Tibial nerve (tissue), 4 donors: ENCODE measurements around the gene BYSL. TPM values are rescaled to one million over a fixed set of nuclear protein-coding genes. Genes with fewer than 3 reads are reported as not detected.

Experiments used
- DNase-seq, 2 donors: peaks; one replicate each; pipeline ENCODE4 v3.0.0-alpha.2; 2019; ENCODE audit warnings: low spot score in 2 of 2
- H3K27ac ChIP-seq, 4 donors: fragments of 200-600 bp; sonication (generic) in 3 of 4; one replicate each; pipeline ENCODE4 v1.5.1; 2017 to 2019; ENCODE audit warnings: mild to moderate bottlenecking in 1 of 4
- H3K27me3 ChIP-seq, 2 donors: fragments of 200-600 bp; sonication (generic) in 1 of 2; one replicate each; pipeline versions ENCODE4 v1.5.1 to v1.6.0; 2017 to 2019
- H3K36me3 ChIP-seq, 3 donors: fragments of 200-600 bp; sonication (generic); one replicate each; pipeline ENCODE4 v1.5.1; 2018 to 2019
- H3K4me1 ChIP-seq, 4 donors: fragments of 200-600 bp; sonication (generic) in 3 of 4; one replicate each; pipeline ENCODE4 v1.5.1; 2017 to 2019
- H3K4me3 ChIP-seq, 4 donors: fragments of 200-600 bp; sonication (generic) in 3 of 4; one replicate each; pipeline ENCODE4 v1.5.1; 2017 to 2019; ENCODE audit warnings: mild to moderate bottlenecking in 1 of 4, moderate library complexity in 1 of 4
- H3K9me3 ChIP-seq, 4 donors: fragments of 200-600 bp; sonication (generic) in 3 of 4; one replicate each; pipeline ENCODE4 v1.5.1; 2017 to 2019
- CTCF ChIP-seq, 5 experiments: fragments of 200-600 bp in 3 of 5; fragments of 450-650 bp in 2 of 5; sonication (generic) in 3 of 5; IDR thresholded peaks; one replicate each; pipeline ENCODE4 v1.5.1; 2016 to 2019; ENCODE audit warnings: antibody characterized with exemption in 5 of 5, mild to moderate bottlenecking in 3 of 5, moderate library complexity in 2 of 5
- EP300 ChIP-seq, 2 donors: sonication (generic); formaldehyde crosslinking; IDR thresholded peaks; one replicate each; pipeline ENCODE4 v1.6.1; 2017; ENCODE audit warnings: antibody characterized with exemption in 2 of 2, mild to moderate bottlenecking in 1 of 2
- POLR2A ChIP-seq, 2 donors: fragments of 450-650 bp; IDR thresholded peaks; one replicate each; pipeline ENCODE4 v1.6.1; 2017; ENCODE audit warnings: antibody characterized with exemption in 2 of 2, mild to moderate bottlenecking in 2 of 2, moderate library complexity in 2 of 2
- WGBS, 2 donors: methylation state at CpG; one replicate each; pipeline ENCODE4 v1.1.5; 2018; 5-methylcytosine and 5-hydroxymethylcytosine counted together
- total RNA-seq, 4 donors: library from RNA; depleted of rRNA; stranded (reverse); fragments of >200 nt; gene quantifications; one replicate each; pipeline ENCODE4 v1.1.0, GENCODE V29; 2016

Gene BYSL
- total RNA-seq, 4 donors from 2014 or later, result 9.2 to 13.3 (median 12.8) TPM

DNA sequence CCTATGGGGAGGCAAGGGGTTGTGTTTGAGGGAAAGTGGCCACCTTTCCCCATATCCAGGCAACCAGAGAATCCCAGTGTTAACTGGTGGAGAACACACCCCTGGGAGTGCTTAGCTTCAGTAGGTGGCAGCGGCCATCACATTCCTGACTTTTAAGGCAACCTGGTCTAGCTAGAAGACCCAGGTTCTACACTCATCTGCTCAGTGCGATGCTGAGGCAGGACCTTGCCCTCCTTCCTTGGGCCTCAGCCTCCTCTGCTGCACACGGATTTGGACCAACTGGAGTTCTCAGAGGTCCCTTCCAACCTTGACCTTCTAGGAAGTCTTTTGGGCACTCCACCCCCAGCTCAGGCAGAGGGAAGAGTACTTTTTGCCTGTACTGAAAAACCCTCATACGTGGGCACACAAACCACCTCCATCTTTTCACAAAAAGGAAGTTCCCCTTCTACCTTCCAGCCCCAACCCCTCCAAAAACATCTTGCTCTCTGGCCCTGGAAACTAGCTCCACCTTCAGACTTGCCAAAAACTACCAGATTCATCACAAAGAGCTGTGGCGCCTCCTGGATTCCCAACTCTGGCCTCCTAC, 17.4 kb downstream of the BYSL start:
- Histone ChIP-seq H3K27ac (peak overlapping the region; percentile 41 to 92 (median 82)), H3K4me3 (peak overlapping the region in 1 of 4 donors; percentile 89), H3K27me3 (no peaks in the 10 kb centered on the region), H3K36me3 (peaks cover 0 to 38% (median 15%) of the 10 kb centered on the region in 3 donors), H3K9me3 (no peaks in the 10 kb centered on the region), H3K4me1 (peaks cover 0 to 71% (median 35%) of the 10 kb centered on the region in 4 donors)
- 52 to 58% methylated on average over 5 of the region's 5 CpGs for WGBS, 2 donors
- no peak for DNase-seq
- TF ChIP-seq POLR2A (IDR thresholded peaks at IDR 0.05) (no peak), EP300 (IDR thresholded peaks at IDR 0.05) (no peak), CTCF (IDR thresholded peaks at IDR 0.05) (no peak)

GRCh38 chr6:41939176-41939847, 18.0 kb downstream of the BYSL start:
- Histone ChIP-seq H3K27me3 (no peaks in the 10 kb centered on the region), H3K9me3 (no peaks in the 10 kb centered on the region), H3K4me1 (peaks cover 0 to 71% (median 35%) of the 10 kb centered on the region in 4 donors), H3K27ac (peak overlapping the region; percentile 41 to 92 (median 82)), H3K4me3 (peak overlapping the region in 1 of 4 donors; percentile 89), H3K36me3 (peaks cover 0 to 32% (median 15%) of the 10 kb centered on the region in 3 donors)
- TF ChIP-seq POLR2A (IDR thresholded peaks at IDR 0.05) (no peak), EP300 (IDR thresholded peaks at IDR 0.05) (no peak), CTCF (IDR thresholded peaks at IDR 0.05) (no peak)
- 28 to 30% methylated on average over 10 to 11 of the region's 11 CpGs for WGBS, 2 donors
- no peak for DNase-seq

DNA sequence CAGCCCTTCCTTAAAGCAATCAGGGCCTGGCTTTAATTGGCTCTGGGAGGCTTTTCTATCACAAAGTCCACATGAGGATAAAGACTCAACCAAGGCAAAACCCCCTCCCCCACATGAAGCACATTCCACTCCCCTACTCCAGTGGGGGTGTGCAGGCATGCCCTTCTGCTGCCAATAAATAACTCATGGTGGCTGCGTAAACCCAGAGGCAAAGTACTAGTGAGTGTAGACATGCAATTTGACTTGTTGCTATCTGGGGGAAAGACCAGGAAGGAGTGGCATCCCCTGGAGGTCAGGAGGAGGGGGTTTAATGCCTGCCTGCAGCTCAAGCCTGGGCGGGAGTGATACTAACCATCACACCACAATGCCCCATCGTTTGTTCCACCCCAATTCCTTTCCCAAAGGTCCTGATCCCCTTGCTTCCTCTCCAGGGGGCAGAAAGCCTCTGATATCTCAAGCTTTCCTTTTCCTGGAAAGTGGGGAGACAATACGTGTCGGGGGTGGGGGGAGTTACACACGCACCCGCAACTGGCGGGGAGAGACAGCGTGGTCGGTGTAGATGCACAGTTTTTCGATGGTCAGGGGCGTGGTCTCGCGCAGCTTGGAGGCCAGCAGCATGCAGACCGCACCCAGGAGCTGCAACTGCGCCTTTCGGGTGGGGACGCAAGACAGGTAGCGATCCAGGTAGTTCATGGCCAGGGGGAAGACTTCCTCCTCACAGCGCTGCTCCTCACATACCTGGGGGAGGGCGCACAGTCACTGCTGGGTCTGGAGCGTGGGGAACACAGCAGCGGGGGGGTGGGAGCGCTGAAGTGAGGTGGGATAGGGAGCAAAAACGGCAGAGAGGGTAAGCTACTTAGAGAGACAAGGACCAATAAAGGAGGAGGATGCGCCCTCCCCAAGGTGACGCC, 18.8 kb downstream of the BYSL start:
- WGBS, 2 donors, result 8 to 9% methylated on average over 27 of the region's 27 CpGs
- H3K9me3 ChIP-seq, result no peaks in the 10 kb centered on the region
- no peaks in the 10 kb centered on the region for H3K27me3 ChIP-seq
- H3K36me3 ChIP-seq, result peaks cover 0 to 24% (median 11%) of the 10 kb centered on the region in 3 donors
- H3K4me1 ChIP-seq, result peaks cover 0 to 68% (median 35%) of the 10 kb centered on the region in 4 donors
- peak overlapping the region; percentile 73 to 92 (median 82) for H3K27ac ChIP-seq
- TF ChIP-seq CTCF (IDR thresholded peaks at IDR 0.05) (no peak), POLR2A (IDR thresholded peaks at IDR 0.05) (no peak), EP300 (IDR thresholded peaks at IDR 0.05) (no peak)
- DNase-seq, result no peak
- peak overlapping the region; percentile 74 to 89 (median 82) for H3K4me3 ChIP-seq

DNA sequence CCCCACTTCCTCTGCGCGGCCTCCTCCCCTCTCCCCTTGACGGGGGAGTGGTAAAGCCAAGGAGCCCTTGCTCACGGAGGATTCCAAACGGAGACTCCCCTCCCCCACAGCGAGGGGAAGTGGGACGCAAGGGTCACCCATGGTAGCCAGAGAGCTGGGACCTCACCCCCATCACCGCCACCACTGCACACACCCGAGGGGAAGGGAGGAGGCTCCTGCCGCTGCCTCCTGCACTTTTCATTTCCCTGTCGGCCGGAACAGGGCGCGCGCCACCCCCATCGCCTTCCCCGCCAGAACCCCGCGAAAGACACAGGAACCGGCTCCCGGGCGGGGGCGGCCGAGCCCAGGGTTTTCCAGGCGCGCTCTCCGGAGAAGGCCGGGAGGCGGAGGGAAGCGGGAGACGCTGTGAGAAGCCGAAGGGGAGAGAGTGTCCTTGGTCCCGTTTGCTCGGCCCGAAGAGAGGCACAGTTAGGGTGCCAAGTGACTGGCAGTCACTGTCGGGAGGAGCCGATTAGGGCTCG, 19.5 kb downstream of the BYSL start:
- Histone ChIP-seq H3K36me3 (peaks cover 0 to 17% (median 4%) of the 10 kb centered on the region in 3 donors), H3K4me1 (peaks cover 0 to 61% (median 35%) of the 10 kb centered on the region in 4 donors), H3K4me3 (peak overlapping the region; percentile 74 to 89 (median 82)), H3K9me3 (no peaks in the 10 kb centered on the region), H3K27ac (peak overlapping the region; percentile 73 to 92 (median 82)), H3K27me3 (no peaks in the 10 kb centered on the region)
- TF ChIP-seq CTCF (IDR thresholded peaks at IDR 0.05) (peak in 3 of 5 experiments; percentile 5 to 15 (median 10)), POLR2A (IDR thresholded peaks at IDR 0.05) (no peak)
- no peak for DNase-seq
- 0 to 1% methylated on average over 33 to 34 of the region's 38 CpGs for WGBS, 2 donors
